CD4-positive, alpha-beta T cell treated with Interleukin-4 for 1 hour (primary cell): ENCODE results near the gene SNCAIP.
"Not testable (repeated sequence)": the region's sequence is repeated elsewhere in the genome, so short reads cannot be mapped to it uniquely, and the experiment has no call there.

Experiments used
- DNase-seq, 2 donors: peaks; one replicate each; pipeline ENCODE4 v3.0.0-alpha.2; 2020 to 2022

SNCAIP gene

DNA sequence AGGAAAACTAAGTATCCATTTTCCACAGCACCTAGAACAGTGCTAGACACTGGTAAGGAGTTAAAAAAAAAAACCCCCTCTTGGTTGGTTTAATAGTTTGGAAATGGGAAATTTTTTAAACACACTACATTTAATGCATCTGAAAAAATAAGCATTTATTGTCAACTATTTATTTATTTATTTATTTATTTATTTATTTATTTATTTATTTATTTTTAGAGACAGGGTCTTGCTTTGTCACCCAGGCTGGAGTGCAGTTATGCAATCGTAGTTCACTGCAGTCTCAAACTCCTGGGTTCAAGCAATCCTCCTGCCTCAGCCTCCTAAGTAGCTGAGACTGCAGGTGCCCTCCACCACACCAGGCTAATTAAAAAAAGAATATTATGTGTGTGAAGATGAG, 51.6 kb downstream of the SNCAIP start:
- no peak for DNase-seq

DNA sequence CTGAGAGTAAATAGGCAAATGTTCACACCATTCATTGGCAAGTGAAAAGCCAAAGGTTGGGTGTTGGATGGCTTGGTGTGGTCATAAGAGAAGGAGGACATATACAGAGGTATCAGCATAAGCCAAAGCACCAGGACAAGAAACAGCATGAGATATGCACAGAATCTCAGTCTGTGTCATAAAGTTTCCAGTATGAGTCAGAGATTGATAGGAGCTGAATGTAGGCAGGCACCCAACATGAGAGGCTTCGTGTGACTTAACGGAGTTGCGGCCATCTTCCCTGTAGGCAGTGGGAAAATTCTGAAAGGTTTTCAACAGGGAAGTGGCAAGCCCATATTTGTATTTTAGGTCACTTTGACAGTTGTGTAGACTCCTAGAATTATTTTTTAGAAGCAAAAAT, 54.5 kb downstream of the SNCAIP start:
- no peak for DNase-seq

- DNase-seq: no peak
Observed at GRCh38 chr5:122367456-122367855, 55.4 kb downstream of the SNCAIP start.

- DNase-seq: no peak
Observed at GRCh38 chr5:122368510-122369251, 56.6 kb downstream of the SNCAIP start.

DNA sequence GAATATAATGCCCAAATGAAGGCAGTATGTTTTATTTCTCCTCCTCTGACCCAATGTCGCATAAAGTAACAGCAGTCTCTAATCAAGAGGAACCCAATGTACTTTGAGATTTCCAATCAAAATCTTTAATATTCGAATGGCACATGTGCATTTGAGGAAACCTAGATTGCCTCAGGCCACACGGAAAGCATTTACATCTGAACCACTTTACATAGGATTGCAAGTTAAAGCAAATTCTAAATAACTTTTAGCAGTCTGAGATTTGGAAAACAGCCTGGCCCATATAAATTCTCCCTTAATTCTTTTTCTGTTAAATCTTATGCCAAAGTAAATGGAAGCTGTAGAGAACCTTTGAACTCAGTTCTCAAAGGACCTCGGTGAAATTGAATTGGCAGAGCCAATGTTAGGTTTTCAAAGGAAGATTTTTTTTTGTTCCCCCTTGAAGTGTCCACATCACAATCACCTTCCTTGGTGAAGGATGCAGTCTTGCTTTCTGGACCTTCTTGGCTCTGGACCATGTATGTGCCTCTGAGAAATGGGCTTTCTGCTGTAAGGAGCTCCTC, 57.3 kb downstream of the SNCAIP start:
- DNase-seq: no peak

GRCh38 chr5:122371511-122372151, 59.6 kb downstream of the SNCAIP start:
- DNase-seq: no peak

GRCh38 chr5:122374110-122374509, 62.1 kb downstream of the SNCAIP start:
- no peak for DNase-seq

DNA sequence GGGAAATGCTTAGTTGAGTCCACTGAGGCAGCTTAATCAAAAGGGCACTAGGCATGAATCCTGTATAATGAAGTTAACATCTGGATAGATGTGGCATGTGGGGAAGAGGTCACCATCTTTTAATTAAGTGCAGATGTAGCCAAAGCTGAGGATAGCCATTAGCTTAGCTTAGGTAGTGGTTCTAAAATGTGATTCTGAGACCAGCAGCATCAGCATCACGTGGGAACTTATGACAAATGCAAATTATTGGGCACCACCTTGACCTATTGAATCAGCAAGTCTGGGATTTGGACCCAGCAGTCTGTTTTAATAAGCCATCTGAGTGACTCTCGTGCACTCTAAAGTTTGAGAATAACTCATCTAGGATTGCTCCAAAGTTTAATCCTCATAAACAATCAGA, 63.8 kb downstream of the SNCAIP start:
- no peak for DNase-seq

DNA sequence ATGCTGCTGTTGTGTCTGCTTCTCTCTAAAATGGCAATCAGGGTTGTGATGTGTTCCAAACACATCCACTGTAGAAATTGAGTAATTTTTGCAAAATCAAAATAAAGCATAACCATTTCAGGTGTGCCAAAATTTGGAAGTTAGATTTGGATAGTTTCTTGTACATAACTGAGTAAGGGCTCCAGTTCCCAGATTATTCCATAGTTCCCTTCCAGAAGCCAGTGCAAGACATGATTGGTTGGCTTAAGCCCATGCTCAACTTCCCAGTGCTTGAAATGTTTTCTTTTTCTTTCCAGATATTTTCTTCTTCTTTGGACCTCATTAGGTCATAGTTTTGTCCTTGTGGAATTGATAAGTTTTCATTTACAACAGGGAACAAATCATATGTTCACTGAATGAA, 64.2 kb downstream of the SNCAIP start:
- no peak for DNase-seq

GRCh38 chr5:122377026-122377425, 65.0 kb downstream of the SNCAIP start:
- DNase-seq: no peak

- DNase-seq: not testable (repeated sequence)
Observed at GRCh38 chr5:122382938-122383337, 70.9 kb downstream of the SNCAIP start.

GRCh38 chr5:122384739-122385235, 72.8 kb downstream of the SNCAIP start:
- no peak for DNase-seq

GRCh38 chr5:122385286-122385685, 73.2 kb downstream of the SNCAIP start:
- DNase-seq: no peak

- DNase-seq: no peak
Observed at GRCh38 chr5:122385808-122386207, 73.8 kb downstream of the SNCAIP start.

GRCh38 chr5:122390154-122390553, 78.1 kb downstream of the SNCAIP start:
- no peak for DNase-seq

- no peak for DNase-seq
Observed at GRCh38 chr5:122390694-122391093, 78.7 kb downstream of the SNCAIP start.

DNA sequence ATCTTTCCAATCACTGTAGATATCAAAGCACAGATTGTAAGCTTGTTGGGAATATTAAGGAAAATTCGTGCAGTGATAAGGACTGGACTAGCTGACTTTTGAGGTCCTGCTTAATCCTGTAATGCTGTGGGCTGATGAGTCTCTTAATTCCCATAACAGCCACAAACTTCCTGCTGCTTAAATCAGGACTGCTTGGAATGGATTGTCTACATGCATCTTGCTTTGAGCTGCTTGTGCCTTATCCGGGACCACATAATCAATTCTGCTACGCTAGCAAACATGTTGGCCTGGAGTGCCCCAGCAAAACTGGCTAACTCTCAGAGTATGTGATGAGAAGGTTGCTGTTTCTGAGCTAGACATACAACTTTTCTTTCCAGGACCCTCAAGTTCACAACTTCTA, 79.6 kb downstream of the SNCAIP start:
- DNase-seq: no peak

GRCh38 chr5:122392224-122392623, 80.2 kb downstream of the SNCAIP start:
- DNase-seq: no peak

- DNase-seq: no peak
Observed at GRCh38 chr5:122392824-122393223, 80.8 kb downstream of the SNCAIP start.

GRCh38 chr5:122394284-122394930, 82.4 kb downstream of the SNCAIP start:
- no peak for DNase-seq

DNA sequence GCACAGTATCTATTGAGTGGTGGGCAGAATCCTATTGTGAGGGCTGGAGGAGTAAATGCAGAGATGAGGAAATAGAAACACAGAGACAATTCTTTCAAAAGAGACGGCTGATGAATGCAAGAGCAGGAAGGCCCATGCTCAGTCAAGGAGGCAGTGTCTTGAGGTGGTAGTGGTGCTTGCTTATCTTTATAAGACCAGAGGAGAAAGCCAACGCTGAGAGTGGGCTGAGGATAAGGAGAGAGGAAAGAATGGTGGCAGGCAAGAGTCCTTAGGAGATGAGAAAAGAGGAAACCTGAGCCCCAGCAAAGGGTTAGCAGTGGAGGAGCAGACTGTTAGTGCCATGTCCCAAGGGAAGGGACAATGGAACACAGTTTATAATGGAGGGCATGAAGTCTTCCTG, 86.0 kb downstream of the SNCAIP start:
- DNase-seq: no peak

DNA sequence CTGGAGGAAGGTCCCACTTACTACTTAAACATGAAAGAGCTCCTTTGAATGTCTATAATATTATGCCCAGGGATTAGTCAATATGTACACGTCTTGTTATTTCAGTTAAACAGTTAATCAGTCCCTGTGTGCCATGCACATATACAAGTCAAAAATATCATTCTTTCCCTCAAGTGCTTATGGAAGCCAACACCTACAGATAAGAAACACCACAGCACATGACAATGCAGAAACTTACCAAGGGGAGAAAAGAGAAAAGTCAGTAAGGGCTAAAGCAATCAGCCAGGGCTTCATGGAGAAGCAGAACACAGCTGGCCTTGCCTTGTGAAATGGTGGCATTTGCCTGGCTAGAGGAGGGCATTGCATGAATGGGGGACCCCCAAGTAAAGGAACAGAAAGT, 88.3 kb downstream of the SNCAIP start:
- no peak for DNase-seq

DNA sequence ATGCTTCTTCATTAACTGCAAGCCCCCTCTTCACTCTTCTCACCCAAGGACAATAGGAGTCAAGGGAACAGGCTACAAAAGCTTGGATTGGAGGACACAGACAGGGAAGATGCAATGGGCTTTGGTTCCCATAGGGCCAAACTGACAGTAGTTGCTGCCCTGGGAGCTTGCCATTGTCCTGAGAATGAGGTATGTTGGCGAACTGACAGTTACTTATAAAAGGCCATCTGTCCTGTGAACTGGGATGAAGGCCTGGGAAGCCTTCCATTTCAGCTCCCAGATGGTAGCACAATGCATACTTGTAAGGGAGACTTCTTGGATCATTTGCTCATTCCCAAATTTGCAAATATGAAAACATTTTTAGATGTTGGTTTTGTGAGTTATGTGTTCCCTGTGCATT, 88.9 kb downstream of the SNCAIP start:
- DNase-seq: no peak
